ENCODE measurements around the gene GAB4. TPM values are rescaled to one million over a fixed set of nuclear protein-coding genes. Genes with fewer than 3 reads are reported as not detected.

Gene GAB4
- total and polyA plus RNA-seq, 2 of the 8 experiments (the other 6 are each of a cell fraction or from before 2014, with no cell fraction given), result 0.03 to 0.17 TPM

- Histone ChIP-seq H4K91ac (replicated peaks; ENCODE audit: insufficient read length, low read length) (no peak overlapping the region), H3K14ac (ENCODE audit: insufficient read length) (no peak overlapping the region), H3K9me3 (ENCODE audit: insufficient read depth in 2 of 2, low read depth in 1 of 2, low read length in 1 of 2) (peaks cover 64 to 94% of the 10 kb centered on the region in 2 experiments), H4K20me1 (replicated peaks in 1 of 2; ENCODE audit: control insufficient read depth in 1 of 2, insufficient read depth in 2 of 2, low read length in 2 of 2) (no peaks in the 10 kb centered on the region), H3K4ac (replicated peaks; ENCODE audit: insufficient read length, low read depth, low read length) (no peak overlapping the region), H2BK5ac (ENCODE audit: low read depth, low read length) (no peak overlapping the region), H2AFZ (ENCODE audit: low read length) (no peak overlapping the region), H3K36me3 (ENCODE audit: control insufficient read depth in 2 of 4, insufficient read depth in 4 of 4, low read length in 3 of 4) (no peaks in the 10 kb centered on the region), H2AK5ac (ENCODE audit: low read depth, low read length) (no peak overlapping the region), H3K56ac (replicated peaks; ENCODE audit: insufficient read length, low read depth, low read length) (no peak overlapping the region), H2BK20ac (ENCODE audit: low read length) (no peak overlapping the region), H3K4me1 (replicated peaks in 1 of 4; ENCODE audit: control insufficient read depth in 3 of 4, insufficient read depth in 4 of 4, low read length in 3 of 4) (no peaks in the 10 kb centered on the region), H2BK12ac (ENCODE audit: low read depth, low read length) (no peak overlapping the region), H3K23me2 (ENCODE audit: low read depth, low read length) (no peaks in the 10 kb centered on the region), H3K27ac (ENCODE audit: low read depth, low read length) (no peak overlapping the region), H3K27me3 (replicated peaks in 1 of 4; ENCODE audit: control insufficient read depth in 3 of 4, extremely low read depth in 1 of 4, insufficient read depth in 3 of 4, low read length in 3 of 4) (no peaks in the 10 kb centered on the region; a peak in 1 of 7 replicates), H3K18ac (ENCODE audit: extremely low read depth, low read length) (no peak overlapping the region), H3K4me2 (ENCODE audit: insufficient read depth in 1 of 2, low read depth in 2 of 2, low read length in 2 of 2) (no peak overlapping the region), H3K4me3 (ENCODE audit: extremely low read depth in 1 of 4, insufficient read depth in 2 of 4, low read depth in 3 of 4, low read length in 4 of 4) (no peak overlapping the region), H4K5ac (ENCODE audit: insufficient read length, low read depth, low read length) (no peak overlapping the region), H2BK15ac (ENCODE audit: low read length) (no peak overlapping the region), H3K79me1 (ENCODE audit: low read depth, low read length) (no peaks in the 10 kb centered on the region), H2BK120ac (replicated peaks; ENCODE audit: low read depth, low read length) (no peak overlapping the region), H4K8ac (ENCODE audit: extremely low read depth, insufficient read depth, low read length) (no peak overlapping the region; the same call in 1 of the 2 replicates), H3K9ac (replicated peaks in 1 of 4; ENCODE audit: extremely low read depth in 1 of 4, low read depth in 3 of 4, low read length in 3 of 4) (no peak overlapping the region), H3K79me2 (ENCODE audit: control insufficient read depth in 1 of 2, insufficient read depth in 2 of 2, low read length in 2 of 2) (no peaks in the 10 kb centered on the region), H3K23ac (ENCODE audit: insufficient read length) (no peak overlapping the region)
- FAIRE-seq (no peak), DNase-seq (ENCODE audit: low read depth in 1 of 2, low spot score in 2 of 2) (no peak)
- ChIA-PET POLR2A (ENCODE audit: partially characterized antibody) (no interaction called here), CTCF (ENCODE audit: partially characterized antibody) (no interaction called here)
- 85% methylated on average over 7 of the region's 7 CpGs; no CpG with 5 or more reads in 1 of the 2 experiments for WGBS, 2 experiments (ENCODE audit: extremely low coverage in 1 of 2, insufficient coverage in 1 of 2, insufficient read length in 1 of 2, insufficient replicate concordance in 2 of 2, low coverage in 1 of 2, low lambda C conversion rate in 2 of 2, missing lambda C conversion rate in 1 of 2)
- TF ChIP-seq KDM5A (IDR thresholded peaks at IDR 0.05; ENCODE audit: low read length) (no peak), PHF8 (conservative IDR thresholded peaks at IDR 0.05; ENCODE audit: low read depth, low read length) (no peak), TCF12 (IDR thresholded peaks at IDR 0.05; ENCODE audit: low read depth, low read length) (no peak), GTF2F1 (IDR thresholded peaks at IDR 0.05; ENCODE audit: borderline replicate concordance, low read depth, low read length) (no peak), SP1 (IDR thresholded peaks at IDR 0.05; ENCODE audit: low read depth, low read length) (no peak), RAD21 (IDR thresholded peaks at IDR 0.05 in 1 of 2, conservative IDR thresholded peaks at IDR 0.05 in 1 of 2; ENCODE audit: low read depth in 2 of 2, low read length in 2 of 2) (no peak), JUN (IDR thresholded peaks at IDR 0.05; ENCODE audit: low read depth, low read length) (no peak), TAF1 (IDR thresholded peaks at IDR 0.05; ENCODE audit: low read depth, low read length) (no peak), CHD1 (IDR thresholded peaks at IDR 0.05; ENCODE audit: low read depth, low read length) (no peak), SRF (IDR thresholded peaks at IDR 0.05; ENCODE audit: low read depth, low read length) (no peak), JUND (IDR thresholded peaks at IDR 0.05; ENCODE audit: low read length) (no peak), NANOG (IDR thresholded peaks at IDR 0.05; ENCODE audit: insufficient read depth, low read depth, low read length, poor library complexity, severe bottlenecking) (no peak), CTBP2 (IDR thresholded peaks at IDR 0.05; ENCODE audit: borderline replicate concordance, insufficient read depth, insufficient read length, low read length) (no peak), TEAD4 (IDR thresholded peaks at IDR 0.05; ENCODE audit: low read depth, low read length) (no peak), GABPA (IDR thresholded peaks at IDR 0.05; ENCODE audit: borderline replicate concordance, insufficient read depth, low read length) (no peak), SIX5 (IDR thresholded peaks at IDR 0.05; ENCODE audit: low read depth, low read length) (no peak)
Observed at GRCh38 chr22:16962501-16962900, 45.5 kb downstream of the GAB4 start.

All from H1 (cell line).